Colonic mucosa (tissue), 4 donors: ENCODE measurements around the gene BPIFB1. TPM values are rescaled to one million over a fixed set of nuclear protein-coding genes. Genes with fewer than 3 reads are reported as not detected.

Experiments used
- DNase-seq: peaks from one replicate; pipeline ENCODE4 v3.0.0-alpha.2; 2020
- H3K27ac ChIP-seq: fragments of 200-600 bp; one replicate; pipeline ENCODE4 v1.8.0; 2021
- H3K27me3 ChIP-seq: fragments of 200-600 bp; one replicate; pipeline ENCODE4 v1.8.0; 2021
- H3K36me3 ChIP-seq: fragments of 200-600 bp; one replicate; pipeline ENCODE4 v1.8.0; 2021
- H3K4me1 ChIP-seq: fragments of 200-600 bp; one replicate; pipeline ENCODE4 v1.8.0; 2021; ENCODE audit warnings: mild to moderate bottlenecking
- H3K4me3 ChIP-seq: fragments of 200-600 bp; one replicate; pipeline ENCODE4 v1.8.0; 2021
- H3K9ac ChIP-seq, 2 donors: one replicate each; pipeline ENCODE4 v1.7.0; 2013; ENCODE audit warnings: control low read depth in 2 of 2, low read depth in 2 of 2, low read length in 2 of 2
- H3K9me3 ChIP-seq: fragments of 200-600 bp; one replicate; pipeline ENCODE4 v1.8.0; 2021
- intact Hi-C: fragments of 100-400 bp; cut with DNase I; formaldehyde crosslinking; loops from one replicate; pipeline ENCODE4 v1.14.1; 2022
- total RNA-seq, 2 donors: library from RNA; stranded (reverse); fragmentation: NEBNext Ultra II Directional in 1 of 2; extraction: Animal tissue kit (Norgen Biotek cat#: 25700) in 1 of 2; gene quantifications; one replicate each; pipeline ENCODE4 v1.2.1, GENCODE V29; 2021
- TF ChIP-seq, protein P1 (sequence below): fragments of 200-600 bp; IDR thresholded peaks from one replicate; pipeline ENCODE4 v1.8.0; 2022; ENCODE audit warnings: antibody characterized with exemption, mild to moderate bottlenecking
- donor health status: healthy.
- donor health status: DM: no; HTN: no; CAD: no.
- donor health status: DM: no; HTN: no; CAD: no.

The BPIFB1 gene
- total RNA-seq, 2 donors from 2014 or later, result 0.20 TPM; not detected in 1

DNA sequence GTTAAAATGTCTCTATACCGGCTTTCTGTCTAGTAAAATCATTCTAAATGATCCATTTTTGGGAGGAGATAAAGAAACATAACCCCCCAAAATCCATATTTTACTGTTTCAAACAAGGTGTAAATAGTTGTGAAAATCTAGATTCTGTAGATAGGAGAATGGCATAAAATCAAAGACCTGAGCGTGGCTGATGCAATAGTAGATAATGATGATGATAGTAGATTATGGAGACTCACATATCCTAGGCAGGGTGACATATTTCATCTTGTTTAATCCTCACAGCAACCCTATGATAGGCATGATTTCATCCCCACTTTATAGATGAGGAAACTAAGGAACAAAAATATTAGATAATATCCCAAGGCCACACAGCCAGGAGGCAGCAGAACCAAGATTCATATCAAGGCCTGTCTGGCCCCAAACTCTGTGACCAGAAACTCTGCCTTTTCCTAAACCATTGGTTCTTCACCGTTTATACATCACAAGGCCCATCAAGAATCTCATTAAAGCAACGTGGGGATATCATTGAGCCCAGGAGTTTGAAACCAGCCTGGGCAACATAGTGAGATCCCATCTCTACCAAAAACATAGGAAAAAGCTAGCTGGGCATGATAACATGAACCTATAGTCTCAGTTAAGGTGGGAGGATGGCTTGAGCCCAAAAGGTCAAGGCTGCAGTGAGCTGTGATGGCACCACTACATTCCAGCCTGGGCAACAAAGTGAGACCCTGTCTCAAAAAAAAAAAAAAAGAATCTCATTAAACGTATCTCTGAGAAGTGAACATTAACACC lies 55.6 kb downstream of the BPIFB1 start:
- H3K4me1 ChIP-seq, result no peaks in the 10 kb centered on the region
- intact Hi-C loops, result no loop called here
- no peaks in the 10 kb centered on the region for H3K27me3 ChIP-seq
- no peaks in the 10 kb centered on the region for H3K36me3 ChIP-seq
- TF ChIP-seq, protein P1, sequence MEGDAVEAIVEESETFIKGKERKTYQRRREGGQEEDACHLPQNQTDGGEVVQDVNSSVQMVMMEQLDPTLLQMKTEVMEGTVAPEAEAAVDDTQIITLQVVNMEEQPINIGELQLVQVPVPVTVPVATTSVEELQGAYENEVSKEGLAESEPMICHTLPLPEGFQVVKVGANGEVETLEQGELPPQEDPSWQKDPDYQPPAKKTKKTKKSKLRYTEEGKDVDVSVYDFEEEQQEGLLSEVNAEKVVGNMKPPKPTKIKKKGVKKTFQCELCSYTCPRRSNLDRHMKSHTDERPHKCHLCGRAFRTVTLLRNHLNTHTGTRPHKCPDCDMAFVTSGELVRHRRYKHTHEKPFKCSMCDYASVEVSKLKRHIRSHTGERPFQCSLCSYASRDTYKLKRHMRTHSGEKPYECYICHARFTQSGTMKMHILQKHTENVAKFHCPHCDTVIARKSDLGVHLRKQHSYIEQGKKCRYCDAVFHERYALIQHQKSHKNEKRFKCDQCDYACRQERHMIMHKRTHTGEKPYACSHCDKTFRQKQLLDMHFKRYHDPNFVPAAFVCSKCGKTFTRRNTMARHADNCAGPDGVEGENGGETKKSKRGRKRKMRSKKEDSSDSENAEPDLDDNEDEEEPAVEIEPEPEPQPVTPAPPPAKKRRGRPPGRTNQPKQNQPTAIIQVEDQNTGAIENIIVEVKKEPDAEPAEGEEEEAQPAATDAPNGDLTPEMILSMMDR, result no peak
- H3K9me3 ChIP-seq, result no peaks in the 10 kb centered on the region
- DNase-seq, result no peak
- H3K9ac ChIP-seq, result no peak overlapping the region
- H3K27ac ChIP-seq, result no peak overlapping the region
- H3K4me3 ChIP-seq, result no peak overlapping the region

DNA sequence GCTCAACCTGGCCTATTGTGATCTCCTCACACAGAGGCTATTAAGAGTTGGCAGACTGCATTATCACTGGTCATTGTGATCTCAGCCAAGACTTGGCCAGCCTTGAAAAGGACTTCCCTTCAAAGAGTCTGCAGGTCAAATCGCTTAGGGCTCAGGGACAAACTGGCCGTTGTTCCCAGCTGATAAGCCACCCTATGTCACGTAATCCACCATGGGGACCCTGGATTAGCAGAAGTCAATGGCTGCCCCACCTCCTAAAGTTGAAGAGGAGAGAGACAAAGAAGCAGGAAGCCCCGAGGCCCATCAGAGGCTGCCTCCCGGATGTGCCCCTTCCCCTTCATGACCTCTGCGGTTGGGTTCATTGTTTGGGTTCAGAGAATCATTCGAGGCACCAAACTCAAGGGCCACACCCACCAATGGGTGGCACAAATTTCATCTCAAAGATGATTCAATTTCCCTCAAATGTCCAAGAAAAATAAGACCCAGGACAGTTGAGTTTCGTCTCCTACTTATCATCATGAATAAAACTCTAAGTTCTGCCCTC lies 56.6 kb downstream of the BPIFB1 start:
- Histone ChIP-seq H3K9me3 (no peaks in the 10 kb centered on the region), H3K27ac (no peak overlapping the region), H3K27me3 (no peaks in the 10 kb centered on the region), H3K4me3 (no peak overlapping the region), H3K4me1 (no peaks in the 10 kb centered on the region), H3K36me3 (no peaks in the 10 kb centered on the region), H3K9ac (no peak overlapping the region)
- DNase-seq, result no peak
- intact Hi-C loops, result no loop called here
- TF ChIP-seq, protein P1, result no peak

DNA sequence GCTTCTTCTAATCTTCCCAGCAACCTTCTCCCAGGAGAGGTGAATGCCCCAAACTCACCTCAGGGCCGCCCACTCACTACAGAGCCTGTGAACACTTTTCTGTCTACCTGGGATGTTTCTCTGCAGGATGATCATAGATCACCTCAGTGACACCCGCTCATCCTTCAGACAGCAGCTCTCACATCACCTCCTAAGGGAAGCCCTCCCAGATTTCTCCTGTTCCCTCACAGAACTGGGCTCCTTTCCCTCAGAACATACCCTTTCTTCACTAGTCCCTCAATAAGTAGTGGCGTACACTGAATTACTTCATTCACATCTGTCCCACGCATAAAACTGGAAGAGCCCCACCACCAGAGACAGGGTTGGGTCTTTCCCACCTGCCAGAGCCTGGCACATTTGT lies 60.5 kb downstream of the BPIFB1 start:
- H3K9ac ChIP-seq, result no peak overlapping the region
- no peaks in the 10 kb centered on the region for H3K9me3 ChIP-seq
- intact Hi-C loops, result no loop called here
- no peaks in the 10 kb centered on the region for H3K4me1 ChIP-seq
- DNase-seq, result no peak
- H3K4me3 ChIP-seq, result no peak overlapping the region
- H3K27me3 ChIP-seq, result no peaks in the 10 kb centered on the region
- TF ChIP-seq, protein P1, result no peak
- H3K36me3 ChIP-seq, result no peaks in the 10 kb centered on the region
- no peak overlapping the region for H3K27ac ChIP-seq

DNA sequence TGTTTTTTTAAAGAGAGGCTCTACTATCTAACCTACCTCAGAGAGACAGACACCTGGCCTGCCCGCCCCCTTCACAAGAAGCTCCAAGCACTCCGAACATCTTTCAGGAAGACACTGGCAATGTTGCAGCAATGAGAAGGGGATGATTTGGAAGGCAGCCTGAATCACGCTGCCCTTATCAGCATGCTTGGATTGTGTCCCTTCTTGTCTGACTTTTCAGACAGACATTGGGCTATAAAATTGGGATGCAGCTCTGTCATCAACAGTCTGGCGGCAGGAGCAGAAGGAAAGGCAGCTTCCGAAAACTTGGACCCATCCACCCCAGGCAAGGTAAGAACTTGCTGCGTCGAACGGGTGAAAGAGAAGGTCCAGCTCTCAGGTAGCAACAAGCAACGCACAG lies 62.3 kb downstream of the BPIFB1 start:
- DNase-seq, result no peak
- Histone ChIP-seq H3K4me3 (no peak overlapping the region), H3K27me3 (no peaks in the 10 kb centered on the region), H3K36me3 (no peaks in the 10 kb centered on the region), H3K9me3 (no peaks in the 10 kb centered on the region), H3K27ac (no peak overlapping the region), H3K4me1 (no peaks in the 10 kb centered on the region), H3K9ac (no peak overlapping the region)
- intact Hi-C loops, result no loop called here
- TF ChIP-seq, protein P1, result no peak

DNA sequence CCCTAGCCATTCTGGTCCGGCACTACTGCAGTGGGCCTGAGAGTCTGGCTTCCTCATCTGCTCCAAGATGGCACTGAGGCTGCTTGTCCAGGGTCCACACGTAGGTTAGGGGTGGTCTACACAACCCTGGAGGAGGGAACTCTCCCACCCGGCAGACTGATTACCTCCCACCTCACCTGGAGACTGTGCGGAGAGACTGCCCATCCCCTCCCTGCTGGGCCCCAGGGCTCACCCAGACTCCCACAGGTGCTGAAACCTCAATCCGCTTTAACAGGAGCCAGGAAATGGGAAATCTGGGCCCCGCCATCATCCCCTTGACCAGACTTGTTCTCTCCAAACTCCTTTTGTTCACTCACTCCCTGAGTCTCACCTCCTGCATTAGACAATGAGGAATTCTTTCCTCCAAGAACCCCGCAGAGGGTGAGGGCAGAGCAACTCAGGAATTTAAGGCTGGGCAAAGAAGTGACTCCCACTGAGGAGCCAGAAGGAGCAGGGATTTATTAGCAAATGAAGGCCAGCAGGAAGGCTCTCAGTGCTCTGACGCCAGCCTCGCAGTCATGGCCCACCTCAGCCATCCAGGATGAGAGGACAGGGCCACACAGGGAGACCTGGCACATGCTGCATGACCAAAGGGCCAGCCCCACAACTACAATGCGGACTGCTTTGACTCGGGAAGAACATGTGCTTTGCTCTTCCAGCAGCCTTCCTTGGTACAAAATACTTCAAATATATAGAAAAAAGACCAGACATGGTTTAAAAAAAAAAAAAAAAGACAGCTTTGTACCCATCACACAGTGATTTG lies 65.3 kb downstream of the BPIFB1 start:
- Histone ChIP-seq H3K27me3 (no peaks in the 10 kb centered on the region), H3K36me3 (no peaks in the 10 kb centered on the region), H3K27ac (no peak overlapping the region), H3K9me3 (no peaks in the 10 kb centered on the region), H3K9ac (no peak overlapping the region), H3K4me3 (no peak overlapping the region), H3K4me1 (no peaks in the 10 kb centered on the region)
- TF ChIP-seq, protein P1, result no peak
- DNase-seq, result no peak
- intact Hi-C loops, result no loop called here
